Sigmoid colon (tissue), 7 donors: ENCODE measurements around the gene FOLR1. TPM values are rescaled to one million over a fixed set of nuclear protein-coding genes. Genes with fewer than 3 reads are reported as not detected.

Source experiments
- DNase-seq: peaks from one replicate; pipeline ENCODE4 v3.0.0-alpha.2; 2019
- H3K27ac ChIP-seq, 4 donors: fragments of 200-600 bp; sonication (generic); one replicate each; pipeline ENCODE4 v1.5.1; 2016 to 2019; ENCODE audit warnings: mild to moderate bottlenecking in 1 of 4
- H3K27me3 ChIP-seq, 3 donors: fragments of 200-600 bp; sonication (generic); one replicate each; pipeline ENCODE4 v1.5.1; 2019; ENCODE audit warnings: mild to moderate bottlenecking in 1 of 3
- H3K36me3 ChIP-seq, 4 donors: fragments of 200-600 bp; sonication (generic); one replicate each; pipeline ENCODE4 v1.5.1; 2016 to 2019
- H3K4me1 ChIP-seq, 4 donors: fragments of 200-600 bp; sonication (generic); one replicate each; pipeline ENCODE4 v1.5.1; 2017 to 2019
- H3K4me3 ChIP-seq, 4 donors: fragments of 200-600 bp; sonication (generic); one replicate each; pipeline ENCODE4 v1.5.1; 2017 to 2019; ENCODE audit warnings: mild to moderate bottlenecking in 2 of 4, moderate library complexity in 1 of 4
- H3K9me3 ChIP-seq, 4 donors: fragments of 200-600 bp in 3 of 4; sonication (generic) in 3 of 4; one replicate each; pipeline versions ENCODE4 v1.5.1 to v1.6.1; 2013 to 2019
- EP300 ChIP-seq, 4 donors: sonication (generic); formaldehyde crosslinking; IDR thresholded peaks; one replicate each; pipeline ENCODE4 v1.6.1; 2017; ENCODE audit warnings: antibody characterized with exemption in 4 of 4
- POLR2A ChIP-seq, 2 donors: fragments of 450-650 bp; IDR thresholded peaks; one replicate each; pipeline ENCODE4 v1.6.1; 2016; ENCODE audit warnings: antibody characterized with exemption in 2 of 2, mild to moderate bottlenecking in 2 of 2, moderate library complexity in 2 of 2
- POLR2AphosphoS5 ChIP-seq, 4 donors: sonication (generic); formaldehyde crosslinking; IDR thresholded peaks; one replicate each; pipeline ENCODE4 v1.6.1; 2017; ENCODE audit warnings: antibody characterized with exemption in 4 of 4
- WGBS, 2 donors: extraction: QIAGEN DNeasy Blood & Tissue Kit; methylation state at CpG; one replicate each; pipeline ENCODE4 v1.1.7; 2013; 5-methylcytosine and 5-hydroxymethylcytosine counted together
- intact Hi-C: fragments of 100-400 bp; cut with DNase I; formaldehyde crosslinking; loops from one replicate; pipeline ENCODE4 v1.15.1; 2023
- polyA plus RNA-seq, 3 donors: library from polyadenylated mRNA; stranded (reverse); fragments of 200-250 nt; gene quantifications; one replicate each; pipeline ENCODE4 v1.2.3, GENCODE V29; 2013
- total RNA-seq, 4 donors: library from RNA; depleted of rRNA; stranded (reverse); fragments of >200 nt; gene quantifications; one replicate each; pipeline ENCODE4 v1.1.0, GENCODE V29; 2016
- TF ChIP-seq, protein P1 (sequence below), 4 experiments: fragments of 450-650 bp in 3 of 4; fragments of 200-600 bp in 1 of 4; IDR thresholded peaks; one replicate each; pipeline ENCODE4 v1.5.1; 2016 to 2019; ENCODE audit warnings: antibody characterized with exemption in 4 of 4, mild to moderate bottlenecking in 3 of 4, moderate library complexity in 2 of 4
- donor health status: healthy with polysubstance abuse.
- donor health status: Bipolar disorder and iron deficiency.
- donor health status: healthy.

The FOLR1 gene
- total and polyA plus RNA-seq, 7 donors: 0.15 to 0.71 TPM; not detected in 5

DNA sequence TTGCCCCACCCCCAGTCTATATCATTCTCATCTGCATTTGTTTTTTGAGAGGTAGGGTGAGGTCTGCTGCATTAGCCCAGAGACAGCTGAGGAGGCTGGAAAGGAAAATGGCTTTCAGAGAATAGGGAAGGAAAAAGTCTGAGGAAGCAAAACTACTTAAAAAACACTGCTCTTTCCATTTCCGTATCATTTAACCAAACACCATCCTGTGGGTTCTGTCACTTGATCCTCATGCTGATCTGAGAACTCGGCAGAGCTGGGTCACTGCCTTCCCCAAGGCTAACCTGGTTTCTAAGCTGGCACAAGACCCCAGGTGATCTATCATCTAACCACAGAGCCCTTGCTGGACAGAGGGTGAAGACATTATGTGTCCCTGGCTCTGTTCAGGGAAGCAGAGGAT is 25.9 kb downstream of the FOLR1 start:
- Histone ChIP-seq H3K27me3 (no peaks in the 10 kb centered on the region), H3K4me1 (peaks cover 0 to 12% (median 9%) of the 10 kb centered on the region in 4 donors), H3K9me3 (no peaks in the 10 kb centered on the region), H3K36me3 (no peaks in the 10 kb centered on the region), H3K4me3 (peak overlapping the region in 1 of 4 donors; percentile 25), H3K27ac (peak overlapping the region in 3 of 4 donors; percentile 6 to 19 (median 17))
- DNase-seq: no peak
- WGBS, 2 donors: 26 to 55% methylated on average over 2 of the region's 2 CpGs
- intact Hi-C loops: no loop called here
- TF ChIP-seq POLR2AphosphoS5 (IDR thresholded peaks at IDR 0.05): no peak
- no peak for TF ChIP-seq POLR2A (IDR thresholded peaks at IDR 0.05)
- TF ChIP-seq, protein P1, sequence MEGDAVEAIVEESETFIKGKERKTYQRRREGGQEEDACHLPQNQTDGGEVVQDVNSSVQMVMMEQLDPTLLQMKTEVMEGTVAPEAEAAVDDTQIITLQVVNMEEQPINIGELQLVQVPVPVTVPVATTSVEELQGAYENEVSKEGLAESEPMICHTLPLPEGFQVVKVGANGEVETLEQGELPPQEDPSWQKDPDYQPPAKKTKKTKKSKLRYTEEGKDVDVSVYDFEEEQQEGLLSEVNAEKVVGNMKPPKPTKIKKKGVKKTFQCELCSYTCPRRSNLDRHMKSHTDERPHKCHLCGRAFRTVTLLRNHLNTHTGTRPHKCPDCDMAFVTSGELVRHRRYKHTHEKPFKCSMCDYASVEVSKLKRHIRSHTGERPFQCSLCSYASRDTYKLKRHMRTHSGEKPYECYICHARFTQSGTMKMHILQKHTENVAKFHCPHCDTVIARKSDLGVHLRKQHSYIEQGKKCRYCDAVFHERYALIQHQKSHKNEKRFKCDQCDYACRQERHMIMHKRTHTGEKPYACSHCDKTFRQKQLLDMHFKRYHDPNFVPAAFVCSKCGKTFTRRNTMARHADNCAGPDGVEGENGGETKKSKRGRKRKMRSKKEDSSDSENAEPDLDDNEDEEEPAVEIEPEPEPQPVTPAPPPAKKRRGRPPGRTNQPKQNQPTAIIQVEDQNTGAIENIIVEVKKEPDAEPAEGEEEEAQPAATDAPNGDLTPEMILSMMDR (IDR thresholded peaks at IDR 0.05): no peak
- TF ChIP-seq EP300 (IDR thresholded peaks at IDR 0.05): no peak

DNA sequence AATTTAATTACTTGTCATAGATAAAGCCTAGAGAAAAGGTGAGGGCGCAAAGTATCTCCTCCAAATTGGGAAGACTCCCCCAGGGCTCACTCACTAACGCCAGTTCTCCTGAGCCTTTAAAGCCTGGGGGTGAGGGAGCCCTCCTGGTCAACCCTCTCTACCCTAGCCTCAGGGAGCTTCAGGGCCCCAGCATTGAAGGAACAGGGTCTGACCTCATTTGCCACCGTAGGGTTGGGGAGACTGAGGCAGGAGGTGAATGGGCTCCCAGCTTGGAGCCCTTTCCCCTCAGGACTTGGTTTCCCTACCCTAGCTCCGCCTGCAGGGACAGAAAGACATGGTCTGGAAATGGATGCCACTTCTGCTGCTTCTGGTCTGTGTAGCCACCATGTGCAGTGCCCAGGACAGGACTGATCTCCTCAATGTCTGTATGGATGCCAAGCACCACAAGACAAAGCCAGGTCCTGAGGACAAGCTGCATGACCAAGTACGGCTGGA is 26.4 kb downstream of the FOLR1 start:
- intact Hi-C loops: no loop called here
- no peak for DNase-seq
- peaks cover 1 to 12% (median 9%) of the 10 kb centered on the region in 4 donors for H3K4me1 ChIP-seq
- H3K4me3 ChIP-seq: peak overlapping the region in 1 of 4 donors; percentile 7
- H3K9me3 ChIP-seq: no peaks in the 10 kb centered on the region
- H3K27ac ChIP-seq: peak overlapping the region in 3 of 4 donors; percentile 6 to 19 (median 17)
- 89 to 90% methylated on average over 5 of the region's 5 CpGs for WGBS, 2 donors
- TF ChIP-seq, protein P1 (IDR thresholded peaks at IDR 0.05): no peak
- TF ChIP-seq EP300 (IDR thresholded peaks at IDR 0.05) (no peak), POLR2AphosphoS5 (IDR thresholded peaks at IDR 0.05) (no peak), POLR2A (IDR thresholded peaks at IDR 0.05) (no peak)
- no peaks in the 10 kb centered on the region for H3K27me3 ChIP-seq
- H3K36me3 ChIP-seq: no peaks in the 10 kb centered on the region

DNA sequence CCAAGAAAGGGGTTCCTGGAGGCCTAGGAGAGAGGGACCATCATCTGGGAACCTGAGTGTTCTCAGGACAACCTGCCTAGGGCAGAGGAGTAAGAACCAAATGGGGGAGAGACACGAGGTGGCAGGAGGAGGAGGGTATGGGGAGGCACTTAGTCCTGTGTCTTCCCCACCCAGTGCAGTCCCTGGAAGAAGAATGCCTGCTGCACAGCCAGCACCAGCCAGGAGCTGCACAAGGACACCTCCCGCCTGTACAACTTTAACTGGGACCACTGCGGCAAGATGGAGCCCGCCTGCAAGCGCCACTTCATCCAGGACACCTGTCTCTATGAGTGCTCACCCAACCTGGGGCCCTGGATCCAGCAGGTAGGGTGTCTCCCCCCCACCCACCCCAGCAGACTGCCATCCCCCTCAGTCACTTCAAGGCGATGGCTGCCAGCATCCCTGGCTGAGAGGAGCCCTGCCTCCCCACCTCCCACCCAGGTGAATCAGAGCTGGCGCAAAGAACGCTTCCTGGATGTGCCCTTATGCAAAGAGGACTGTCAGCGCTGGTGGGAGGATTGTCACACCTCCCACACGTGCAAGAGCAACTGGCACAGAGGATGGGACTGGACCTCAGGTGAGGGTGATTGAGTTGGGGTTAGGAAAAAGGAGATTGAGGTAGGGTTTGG is 28.9 kb downstream of the FOLR1 start:
- Histone ChIP-seq H3K27ac (no peak overlapping the region), H3K4me1 (peaks cover 2 to 22% (median 17%) of the 10 kb centered on the region in 4 donors), H3K36me3 (no peaks in the 10 kb centered on the region), H3K27me3 (no peaks in the 10 kb centered on the region), H3K4me3 (no peak overlapping the region), H3K9me3 (no peaks in the 10 kb centered on the region)
- intact Hi-C loops: loop anchor here (5.0 kb wide), 3 partner anchors 109 to 294 kb away; partner anchors contain the start of genes ANAPC15, RNF121 and XNDC1N
- TF ChIP-seq EP300 (IDR thresholded peaks at IDR 0.05) (no peak), POLR2AphosphoS5 (IDR thresholded peaks at IDR 0.05) (no peak), POLR2A (IDR thresholded peaks at IDR 0.05) (no peak)
- TF ChIP-seq, protein P1 (IDR thresholded peaks at IDR 0.05): no peak
- DNase-seq: no peak
- WGBS, 2 donors: 88 to 90% methylated on average over 10 of the region's 10 CpGs

DNA sequence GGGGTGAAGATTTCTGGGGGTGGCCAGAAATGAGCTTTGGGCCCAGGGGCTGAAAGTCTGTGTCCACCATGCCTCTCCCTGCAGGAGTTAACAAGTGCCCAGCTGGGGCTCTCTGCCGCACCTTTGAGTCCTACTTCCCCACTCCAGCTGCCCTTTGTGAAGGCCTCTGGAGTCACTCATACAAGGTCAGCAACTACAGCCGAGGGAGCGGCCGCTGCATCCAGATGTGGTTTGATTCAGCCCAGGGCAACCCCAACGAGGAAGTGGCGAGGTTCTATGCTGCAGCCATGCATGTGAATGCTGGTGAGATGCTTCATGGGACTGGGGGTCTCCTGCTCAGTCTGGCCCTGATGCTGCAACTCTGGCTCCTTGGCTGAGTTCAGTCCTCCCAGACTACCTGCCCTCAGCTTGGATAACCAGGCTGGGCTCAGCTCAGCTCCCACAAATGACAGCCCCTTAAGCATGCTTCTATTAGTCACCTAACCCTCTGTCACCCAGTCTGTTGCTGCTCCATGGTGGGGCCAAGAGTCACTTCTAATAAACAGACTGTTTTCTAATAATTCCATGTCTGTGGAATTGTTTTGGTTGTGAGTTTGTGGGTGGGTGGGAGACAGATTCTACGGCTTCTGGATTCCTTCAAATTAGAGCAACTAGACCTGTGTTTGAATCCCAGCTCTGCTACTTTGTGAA is 29.6 kb downstream of the FOLR1 start:
- Histone ChIP-seq H3K4me3 (no peak overlapping the region), H3K36me3 (no peaks in the 10 kb centered on the region), H3K9me3 (no peaks in the 10 kb centered on the region), H3K27me3 (no peaks in the 10 kb centered on the region), H3K27ac (peak overlapping the region in 2 of 4 donors; percentile 97 to 98), H3K4me1 (peaks cover 2 to 29% (median 24%) of the 10 kb centered on the region in 4 donors)
- no peak for TF ChIP-seq EP300 (IDR thresholded peaks at IDR 0.05)
- TF ChIP-seq, protein P1 (IDR thresholded peaks at IDR 0.05): no peak
- TF ChIP-seq POLR2AphosphoS5 (IDR thresholded peaks at IDR 0.05): no peak
- TF ChIP-seq POLR2A (IDR thresholded peaks at IDR 0.05): no peak
- 67 to 87% methylated on average over 7 of the region's 7 CpGs for WGBS, 2 donors
- intact Hi-C loops: loop anchor here (5.0 kb wide), 3 partner anchors 109 to 294 kb away; partner anchors contain the start of genes ANAPC15, RNF121 and XNDC1N
- DNase-seq: peak; percentile 66
